NCI-H2029 treated with DMSO at 0.1 percent for 48 hours (cell line): ENCODE results near the gene EVI5.
"Not testable (repeated sequence)": the region's sequence is repeated elsewhere in the genome, so short reads cannot be mapped to it uniquely, and the experiment has no call there.

Experiments
- DNase-seq: peaks from one replicate; lab custom pipeline; 2025; lab: John Stamatoyannopoulos, UW

The EVI5 gene

DNA sequence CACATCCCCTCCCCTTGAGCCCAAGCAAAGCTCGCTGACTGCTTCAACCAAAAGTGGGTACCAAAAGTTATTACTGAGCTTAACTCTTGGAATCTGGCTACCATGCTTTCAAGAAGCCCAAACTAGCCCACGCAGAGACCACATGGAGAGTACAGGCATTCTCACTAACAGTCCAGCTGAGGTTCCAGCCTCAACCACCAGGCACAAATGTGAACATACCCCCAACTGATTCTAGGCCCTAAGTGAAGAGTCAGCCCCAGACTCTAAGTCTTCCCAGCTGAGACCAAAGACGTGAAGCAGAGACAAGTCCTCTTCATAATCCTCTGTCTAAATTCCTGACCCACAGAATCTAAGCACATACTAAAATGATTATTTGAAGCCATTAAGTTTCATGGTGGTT is 36.8 kb downstream of the EVI5 start:
- DNase-seq, result no peak

DNA sequence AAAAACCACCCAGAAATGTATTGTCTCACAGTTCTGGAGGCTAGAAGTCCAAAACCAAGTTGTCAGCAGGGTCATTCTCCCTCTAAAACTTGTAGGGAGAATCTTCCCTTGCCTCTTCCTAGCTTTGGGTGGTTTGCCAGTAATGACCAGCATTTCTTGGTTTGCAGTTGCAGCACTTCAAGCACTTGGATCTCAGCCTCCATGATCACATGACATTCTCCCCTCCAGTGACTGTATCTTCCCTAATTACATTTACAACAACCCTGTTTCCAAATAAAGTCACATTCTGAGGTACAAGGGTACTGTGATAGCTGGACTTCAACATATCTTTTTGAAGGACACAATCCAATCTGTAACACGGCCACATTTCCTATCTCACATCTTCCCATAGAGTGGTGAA is 37.2 kb downstream of the EVI5 start:
- no peak for DNase-seq

DNA sequence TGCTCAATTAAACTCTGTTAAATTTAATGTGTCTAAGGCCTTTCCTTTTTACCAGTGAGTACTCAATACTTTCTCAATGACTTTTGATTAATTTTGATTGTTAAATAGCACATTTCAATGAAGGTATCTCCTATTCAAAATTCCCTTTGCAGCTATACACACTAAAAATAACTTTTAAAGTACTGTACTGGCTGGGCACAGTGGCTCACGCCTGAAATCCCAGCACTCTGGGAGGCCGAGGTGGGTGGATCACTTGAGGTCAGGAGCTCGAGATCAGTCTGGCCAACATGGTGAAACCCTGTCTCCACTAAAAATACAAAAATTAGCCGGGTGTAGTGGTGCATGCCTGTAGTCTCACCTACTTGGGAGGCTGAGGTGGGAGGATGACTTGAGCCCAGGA is 38.7 kb downstream of the EVI5 start:
- not testable (repeated sequence) for DNase-seq

DNA sequence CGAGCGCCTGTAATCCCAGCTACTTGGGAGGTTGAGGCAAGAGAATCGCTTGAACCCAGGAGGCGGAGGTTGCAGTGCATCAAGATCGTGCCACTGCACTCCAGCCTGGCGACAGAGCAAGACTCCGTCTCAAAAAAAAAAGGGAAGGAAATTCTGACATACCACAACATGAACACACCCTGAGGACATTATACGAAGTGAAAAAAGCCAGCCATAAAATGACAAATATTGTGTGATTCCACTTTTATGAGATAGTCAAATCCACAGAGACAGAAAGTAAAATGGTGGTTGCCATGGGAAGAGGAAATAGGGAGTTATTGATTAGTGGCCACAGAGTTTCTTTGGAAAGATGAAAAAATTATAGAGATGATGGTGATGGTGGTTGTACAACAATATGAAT is 41.7 kb downstream of the EVI5 start:
- DNase-seq, result no peak

DNA sequence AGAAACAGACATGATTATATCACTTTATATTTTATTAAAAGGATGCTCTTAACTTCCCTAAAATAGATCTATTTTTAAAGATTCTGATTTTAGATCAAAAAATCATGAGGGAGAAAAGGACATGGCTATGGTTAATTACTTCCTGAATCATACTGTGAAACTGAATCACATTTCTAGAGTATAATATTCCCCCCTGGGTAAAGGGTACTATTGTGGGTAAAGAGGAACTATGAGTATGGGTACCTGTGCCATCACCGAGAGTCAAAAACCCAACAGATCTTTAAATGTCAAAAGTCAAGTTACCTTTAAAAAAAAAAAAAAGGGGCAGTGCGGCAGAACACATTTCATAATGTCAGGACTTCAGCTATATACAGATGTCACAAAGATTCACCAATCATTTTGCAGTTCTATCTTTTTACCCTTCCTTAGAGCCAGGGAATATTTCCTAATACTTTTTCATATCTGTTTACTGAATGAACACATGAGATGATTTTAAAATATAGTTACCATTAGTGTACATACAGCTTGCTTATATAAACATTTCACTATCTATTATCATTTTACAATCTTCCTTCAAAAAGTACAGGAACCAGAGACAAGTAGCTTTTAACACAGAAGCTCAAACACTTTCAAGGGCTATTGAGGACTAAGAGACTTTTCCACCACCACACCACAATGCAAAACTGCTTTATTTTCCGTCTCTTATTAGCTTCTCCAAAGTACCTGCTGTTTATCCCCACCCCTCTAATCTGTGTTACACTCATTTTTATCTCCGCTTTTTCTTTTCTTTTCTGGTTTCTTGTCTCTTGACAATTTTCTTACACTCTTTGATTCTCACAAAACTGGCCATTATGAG is 45.0 kb downstream of the EVI5 start:
- DNase-seq, result no peak

DNA sequence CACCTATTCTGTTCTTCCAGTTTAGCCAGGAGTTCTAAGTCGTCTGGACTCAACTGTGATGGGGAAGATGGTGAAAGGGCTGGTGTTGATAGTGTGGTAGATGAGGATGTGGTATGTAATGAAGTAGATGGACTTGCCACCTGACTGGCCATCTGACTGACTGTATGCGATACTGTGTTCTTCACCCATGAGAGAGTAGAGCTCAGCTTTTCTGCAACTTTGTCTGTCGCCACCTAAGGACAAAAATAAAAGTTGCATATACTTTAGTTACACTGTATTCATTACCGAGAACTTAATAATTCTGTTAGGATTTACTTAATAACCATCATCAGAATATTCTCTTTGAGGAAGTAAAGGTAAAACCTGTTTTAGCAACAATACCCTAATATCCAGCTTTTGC is 48.5 kb downstream of the EVI5 start:
- DNase-seq, result no peak

DNA sequence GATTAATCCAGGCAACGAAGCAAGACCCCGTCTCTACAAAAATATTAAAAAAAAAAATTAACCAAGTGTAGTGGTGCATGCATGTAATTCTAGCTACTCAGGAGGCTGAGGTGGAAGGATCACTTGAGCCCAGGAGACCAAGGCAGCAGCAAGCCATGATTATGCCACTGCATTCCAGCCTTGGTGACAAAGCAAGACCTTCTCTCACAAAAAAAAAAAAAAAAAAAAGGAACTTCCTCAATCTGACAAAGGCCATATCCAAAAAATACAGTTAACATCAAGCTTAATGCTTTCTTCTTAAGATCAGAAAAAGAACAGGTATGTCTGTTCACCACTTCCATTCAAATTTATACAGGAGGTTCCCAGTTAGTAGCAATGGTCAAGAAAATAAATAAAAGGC is 54.4 kb downstream of the EVI5 start:
- DNase-seq, result no peak

DNA sequence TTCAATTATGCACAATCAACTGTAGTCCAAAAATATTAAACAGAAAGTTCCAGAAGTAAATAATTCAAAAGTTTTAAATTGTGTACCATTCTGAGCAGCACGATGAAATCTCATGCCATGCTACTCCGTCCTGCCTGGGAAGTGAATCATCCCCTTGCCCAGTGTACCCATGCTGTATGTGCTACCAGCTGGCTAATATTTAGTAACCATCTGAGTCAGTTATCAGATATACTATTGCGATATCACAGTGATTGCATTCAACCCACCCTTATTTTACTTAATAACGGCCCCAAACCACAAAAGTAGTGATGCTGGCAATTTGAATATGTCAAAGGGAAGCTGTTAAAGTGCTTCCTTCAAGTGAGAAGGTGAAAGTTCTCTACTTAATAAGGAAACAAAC is 56.2 kb downstream of the EVI5 start:
- no peak for DNase-seq

DNA sequence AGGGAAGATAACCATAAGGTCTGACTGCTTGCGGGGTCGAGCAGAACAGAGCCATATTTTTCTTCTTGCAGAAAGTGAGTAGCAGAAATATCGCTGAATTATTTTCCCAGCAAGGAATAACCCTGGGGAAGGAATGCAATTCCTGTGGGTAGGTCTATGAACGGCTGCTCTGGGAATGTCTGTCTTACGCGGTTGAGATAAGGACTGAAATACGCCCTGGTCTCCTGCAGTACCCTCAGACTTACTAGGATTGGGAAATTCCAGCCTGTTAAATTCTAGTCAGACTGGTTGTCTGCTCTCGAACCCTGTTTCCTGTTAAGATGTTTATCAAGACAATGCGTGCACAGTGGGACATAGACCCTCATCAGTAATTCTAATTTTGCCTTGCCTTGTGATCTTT is 61.2 kb downstream of the EVI5 start:
- not testable (repeated sequence) for DNase-seq

DNA sequence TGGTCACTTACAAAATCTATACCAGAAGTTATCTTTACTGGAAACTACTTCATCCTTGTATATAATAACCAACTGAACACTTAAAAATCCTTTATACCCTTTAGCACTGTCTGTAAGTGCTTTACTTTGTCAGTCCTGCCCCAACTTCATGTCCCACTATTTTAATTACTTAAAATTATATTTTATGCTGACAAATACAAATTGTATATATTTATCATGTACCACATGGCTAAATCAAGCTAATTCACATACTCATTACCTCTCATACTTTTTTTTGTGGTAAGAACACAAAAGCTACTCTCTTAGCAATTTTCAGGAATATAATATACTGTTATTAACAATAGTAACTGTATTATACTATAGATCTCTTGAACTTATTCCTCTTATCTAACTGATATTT is 63.0 kb downstream of the EVI5 start:
- no peak for DNase-seq

DNA sequence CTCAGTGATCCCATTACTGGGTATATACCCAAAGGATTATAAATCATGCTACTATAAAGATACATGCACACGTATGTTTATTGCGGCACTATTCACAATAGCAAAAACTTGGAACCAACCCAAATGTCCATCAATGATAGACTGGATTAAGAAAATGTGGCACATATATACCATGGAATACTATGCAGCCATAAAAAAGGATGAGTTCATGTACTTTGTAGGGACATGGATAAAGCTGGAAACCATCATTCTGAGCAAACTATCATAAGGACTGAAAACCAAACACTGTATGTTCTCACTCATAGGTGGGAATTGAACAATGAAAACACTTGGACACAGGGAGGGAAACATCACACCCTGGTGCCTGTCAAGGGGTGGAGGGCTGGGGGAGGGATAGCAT is 63.8 kb downstream of the EVI5 start:
- DNase-seq, result not testable (repeated sequence)

DNA sequence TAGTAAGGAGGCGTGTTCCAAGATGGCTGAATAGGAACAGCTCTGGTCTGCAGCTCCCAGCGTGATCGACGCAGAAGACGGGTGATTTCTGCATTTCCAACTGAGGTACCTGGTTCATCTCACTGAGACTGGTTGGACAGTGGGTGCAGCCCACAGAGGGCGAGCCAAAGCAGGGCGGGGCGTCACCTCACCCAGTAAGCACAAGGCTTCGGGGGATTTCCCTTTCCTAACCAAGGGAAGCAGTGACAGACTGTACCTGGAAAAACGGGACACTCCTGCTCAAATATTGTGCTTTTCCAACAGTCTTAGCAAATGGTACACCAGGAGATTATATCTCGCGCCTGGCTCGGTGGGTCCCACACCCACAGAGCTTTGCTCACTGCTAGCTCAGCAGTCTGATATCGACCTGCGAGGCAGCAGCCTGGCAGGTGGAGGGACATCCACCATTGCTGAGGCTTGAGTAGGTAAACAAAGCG is 69.4 kb downstream of the EVI5 start:
- not testable (repeated sequence) for DNase-seq

DNA sequence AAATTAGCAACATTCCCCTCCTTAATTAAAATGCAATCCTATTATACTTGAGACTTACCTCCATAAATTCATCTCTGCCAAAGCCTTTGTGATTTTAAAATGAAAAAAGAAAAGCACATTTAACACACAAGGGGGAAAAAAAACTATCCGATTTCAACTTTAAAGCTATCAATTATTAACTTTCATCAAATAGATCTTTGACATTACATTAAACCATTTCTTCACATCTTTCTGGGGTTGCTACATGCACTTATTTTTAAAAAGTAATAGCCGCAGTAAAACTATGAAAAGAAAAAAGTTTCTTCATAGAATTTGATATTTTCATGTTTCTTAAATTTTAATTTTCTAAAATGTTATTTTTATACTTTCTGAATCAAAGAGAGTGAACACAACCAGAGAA is 71.0 kb downstream of the EVI5 start:
- no peak for DNase-seq

DNA sequence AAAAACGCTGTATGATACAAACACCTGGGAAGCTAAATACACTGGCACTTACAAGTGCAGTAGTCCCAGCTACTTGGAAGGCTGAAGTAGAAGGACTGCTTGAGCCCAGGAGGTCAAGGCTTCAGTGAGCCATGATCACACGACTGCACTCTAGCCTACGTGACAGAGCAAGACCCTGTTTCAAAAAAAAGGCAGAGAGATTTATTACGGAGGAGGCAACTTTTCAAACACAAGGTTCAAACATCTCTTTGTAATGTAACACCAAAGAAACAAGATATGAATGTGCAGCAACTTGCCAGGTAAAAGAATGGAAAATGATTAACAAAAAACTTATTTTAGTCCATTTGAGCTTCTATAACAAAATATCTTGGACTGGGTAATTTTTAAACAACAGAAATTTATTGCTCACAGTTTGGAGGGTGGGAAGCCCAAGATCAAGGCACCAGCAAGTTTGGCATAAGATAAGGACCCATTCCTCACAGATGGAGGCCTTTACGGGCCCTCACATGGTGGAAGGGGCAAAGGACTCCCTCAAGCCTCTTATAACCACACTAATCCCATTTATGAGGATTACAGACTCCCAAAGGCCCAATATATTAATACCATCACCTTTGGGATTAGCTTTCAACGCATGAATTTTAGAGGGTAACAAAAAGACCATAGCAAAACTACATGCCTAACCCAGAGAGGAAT is 73.3 kb downstream of the EVI5 start:
- no peak for DNase-seq

DNA sequence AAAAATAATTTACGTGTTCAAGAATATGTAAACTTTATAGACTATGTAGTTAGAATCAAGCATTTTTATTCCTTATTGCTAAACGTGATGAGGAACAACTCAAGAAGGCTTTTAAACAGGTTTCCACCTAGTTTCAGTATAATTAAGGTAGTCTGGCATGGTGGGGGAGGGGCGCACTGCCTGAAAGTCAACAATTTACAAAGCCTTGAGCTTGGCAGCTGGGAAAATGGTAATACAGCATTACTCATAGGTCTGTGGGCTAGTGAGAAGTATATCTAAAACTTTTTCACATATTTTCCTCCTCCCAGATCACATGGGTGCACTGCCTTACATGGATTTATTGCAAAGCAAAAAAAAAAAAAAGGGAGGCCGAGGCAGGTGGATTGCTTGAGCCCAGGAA is 75.2 kb downstream of the EVI5 start:
- DNase-seq, result no peak

DNA sequence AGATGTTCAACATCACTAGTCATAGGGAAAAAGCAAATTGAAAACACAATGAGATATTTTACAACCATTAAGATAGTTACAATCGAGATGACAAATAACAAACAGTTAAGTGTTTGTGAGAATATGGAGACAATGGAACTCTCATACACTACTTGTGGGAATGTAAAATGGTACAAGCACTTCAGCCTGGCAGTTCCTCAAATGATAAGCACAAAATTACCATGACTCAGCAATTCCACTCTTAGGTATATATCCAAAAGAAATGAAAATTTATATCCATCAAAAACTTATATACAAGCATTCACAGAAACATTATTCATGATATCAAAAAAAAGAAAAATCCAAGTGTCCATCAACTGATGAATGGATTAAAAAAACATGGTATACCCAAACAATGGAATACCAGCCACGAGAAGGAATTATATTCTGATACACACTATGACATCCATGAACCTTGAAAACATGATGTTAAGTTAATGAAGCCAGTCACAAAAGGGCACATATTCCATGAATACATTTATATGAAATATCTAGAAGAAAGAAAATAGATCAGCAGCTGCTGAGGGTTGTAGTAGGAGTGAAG is 76.4 kb downstream of the EVI5 start:
- peak; percentile 25 for DNase-seq

DNA sequence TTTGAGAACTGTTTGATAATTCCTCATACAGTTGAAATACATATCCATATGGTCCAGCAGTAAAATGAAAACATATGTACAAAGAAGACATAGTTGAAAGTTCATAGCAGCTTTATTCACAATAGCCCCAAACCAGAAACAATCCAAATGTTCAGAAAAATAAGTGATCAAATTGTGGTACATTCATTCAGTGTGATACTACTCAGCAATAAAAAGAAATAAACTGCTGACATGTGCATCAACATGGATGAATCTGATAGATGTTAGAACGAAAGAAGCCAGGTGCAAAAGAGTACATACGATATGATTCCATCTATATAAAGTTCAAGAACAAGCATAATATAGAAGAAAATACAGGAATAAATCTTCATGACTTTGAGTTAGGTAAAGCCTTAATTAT is 77.2 kb downstream of the EVI5 start:
- DNase-seq, result no peak

DNA sequence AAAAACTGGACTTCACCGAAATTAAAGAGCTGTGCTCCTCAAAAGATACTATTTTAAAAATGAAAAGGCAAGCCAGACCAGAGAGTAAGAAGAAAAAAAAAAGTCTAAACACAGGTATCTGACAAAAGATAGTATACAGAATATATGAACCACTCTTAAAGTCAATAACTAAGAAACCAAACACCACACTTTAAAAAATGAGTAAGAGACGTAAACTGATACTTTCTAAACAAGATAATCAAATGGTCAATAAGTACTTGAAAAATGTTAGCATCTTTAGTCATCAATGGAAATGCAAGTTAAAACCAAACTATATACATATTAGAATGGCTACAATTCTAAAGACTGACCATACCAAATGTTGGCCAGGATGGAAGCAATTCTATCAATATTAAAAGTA is 77.6 kb downstream of the EVI5 start:
- no peak for DNase-seq

DNA sequence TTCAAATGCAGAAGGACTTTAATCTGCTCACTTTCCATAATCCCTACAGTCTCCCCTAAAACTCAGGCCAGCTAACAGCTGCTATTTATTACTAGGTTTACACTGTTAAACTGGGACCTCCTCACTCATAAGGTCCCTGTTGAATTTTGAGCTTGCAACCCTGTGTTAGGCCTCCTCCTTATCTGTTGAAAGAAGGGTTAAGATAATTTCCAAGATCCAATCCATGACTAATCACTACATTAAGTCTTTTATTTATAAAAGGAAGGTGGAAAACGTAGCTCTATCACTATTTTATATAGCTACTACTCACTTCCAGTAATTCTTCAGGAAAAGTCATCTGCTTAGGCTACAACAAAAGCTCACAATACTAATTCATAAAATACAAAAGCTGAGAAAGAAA is 79.5 kb downstream of the EVI5 start:
- no peak for DNase-seq

DNA sequence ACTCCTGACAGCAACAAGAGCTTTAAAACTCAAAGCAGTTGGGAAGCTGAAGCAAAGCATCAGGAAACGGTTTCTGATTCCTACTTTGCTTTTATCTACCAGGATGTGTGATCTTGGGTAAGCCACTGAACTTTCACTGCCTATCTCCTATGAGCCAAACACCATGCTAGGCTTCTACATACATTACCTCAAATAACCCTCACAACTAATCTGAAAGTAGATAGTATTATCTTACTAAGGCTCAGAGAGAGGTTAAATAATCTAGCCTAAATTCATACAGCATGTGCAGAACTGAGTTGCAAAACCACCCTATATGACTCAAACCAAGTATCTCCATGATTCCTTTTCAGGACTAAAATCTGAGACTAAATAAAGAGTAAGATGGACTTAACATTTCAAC is 83.8 kb downstream of the EVI5 start:
- DNase-seq, result no peak

DNA sequence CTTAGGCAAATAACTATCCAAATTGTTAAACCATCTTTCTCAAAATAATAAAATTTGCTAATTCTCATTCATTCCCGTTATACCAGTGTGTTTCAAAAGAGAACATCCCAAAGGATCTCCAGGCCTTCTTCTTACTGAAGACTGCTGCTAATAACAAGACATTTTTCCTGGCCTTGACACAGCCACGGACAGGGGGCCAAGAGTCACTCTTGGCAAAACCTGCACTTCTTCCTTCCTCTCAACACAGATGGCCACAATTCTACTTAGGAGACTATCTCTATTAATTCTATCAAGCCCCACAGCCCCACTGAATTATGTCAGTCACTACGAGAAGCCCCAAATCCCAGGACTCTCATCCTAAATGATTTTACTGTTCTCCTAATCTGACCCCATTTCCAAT is 86.0 kb downstream of the EVI5 start:
- no peak for DNase-seq

DNA sequence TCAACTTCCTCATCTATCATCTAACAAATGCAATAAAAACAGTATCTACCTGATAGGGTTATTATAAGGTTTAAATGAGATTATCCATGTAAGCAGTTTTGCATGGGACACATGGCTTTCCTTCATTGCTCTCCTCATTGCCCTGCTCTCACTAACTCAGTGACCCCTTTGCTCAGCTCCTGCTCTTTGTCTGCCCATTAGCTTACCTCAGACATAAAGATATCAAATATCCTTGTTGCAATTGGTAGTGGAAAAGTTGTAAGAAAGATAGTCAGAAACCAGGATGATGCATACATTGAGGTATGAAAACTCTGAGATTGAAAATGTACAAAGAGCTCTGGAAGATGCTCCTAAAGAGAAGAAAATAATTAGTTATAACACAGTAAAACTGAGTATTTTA is 89.8 kb downstream of the EVI5 start:
- no peak for DNase-seq

DNA sequence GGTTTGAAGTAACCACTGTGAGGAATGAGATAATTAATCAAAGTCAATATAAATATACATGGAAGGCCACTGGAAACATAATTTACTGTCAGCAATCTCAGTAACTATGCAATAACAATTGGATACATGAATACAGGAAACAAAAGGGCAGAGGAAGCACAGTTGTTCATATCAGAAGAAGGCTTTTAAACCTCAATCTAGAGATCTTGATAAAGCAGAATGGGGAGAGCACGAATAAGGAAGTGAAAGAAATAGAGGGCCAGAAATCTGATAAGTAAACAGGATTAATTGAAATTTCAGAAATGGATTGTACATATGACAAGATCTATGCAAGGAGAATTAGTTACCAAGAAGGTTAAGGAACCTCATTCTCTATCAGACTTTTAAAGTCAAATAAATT is 93.0 kb downstream of the EVI5 start:
- DNase-seq, result no peak
